ENCODE data around the gene CCDC85A.

Gene CCDC85A

GRCh38 chr2:56297671-56298070, 113.9 kb downstream of the CCDC85A start:
- ChIA-PET CTCF (no interaction called here), POLR2A (ENCODE audit: low non-redundant PET) (no interaction called here)
- no peak for DNase-seq (ENCODE audit: low spot score)
- no peak for TF ChIP-seq CTCF (conservative IDR thresholded peaks at IDR 0.05; ENCODE audit: low read depth)
- H3K27ac ChIP-seq = no peak overlapping the region

- CTCF ChIA-PET = interaction anchor here (0.6 kb wide), 2 partner anchors 116 to 252 kb away, joined by 3 to 4 read pairs; no protein-coding TSS in a partner anchor
- POLR2A ChIA-PET (ENCODE audit: low non-redundant PET) = no interaction called here
- DNase-seq (ENCODE audit: low spot score) = no peak
- TF ChIP-seq CTCF (conservative IDR thresholded peaks at IDR 0.05; ENCODE audit: low read depth) = no peak
- H3K27ac ChIP-seq = no peak overlapping the region
These were observed 115.4 kb downstream of the CCDC85A start for GRCh38 chr2:56299171-56299691.

- POLR2A ChIA-PET (ENCODE audit: low non-redundant PET) = no interaction called here
- H3K27ac ChIP-seq = no peak overlapping the region
- DNase-seq (ENCODE audit: low spot score) = no peak
- CTCF ChIA-PET = no interaction called here
- TF ChIP-seq CTCF (conservative IDR thresholded peaks at IDR 0.05; ENCODE audit: low read depth) = no peak
These were observed 125.9 kb downstream of the CCDC85A start for GRCh38 chr2:56309626-56310170.

GRCh38 chr2:56313500-56313921, 129.7 kb downstream of the CCDC85A start:
- ChIA-PET CTCF (no interaction called here), POLR2A (ENCODE audit: low non-redundant PET) (no interaction called here)

GRCh38 chr2:56314371-56314770, 130.6 kb downstream of the CCDC85A start:
- no peak for DNase-seq (ENCODE audit: low spot score)
- POLR2A ChIA-PET (ENCODE audit: low non-redundant PET) = no interaction called here
- CTCF ChIA-PET = no interaction called here

More at GRCh38 chr2:56313500-56313921, 129.7 kb downstream of the CCDC85A start:
- TF ChIP-seq CTCF (conservative IDR thresholded peaks at IDR 0.05; ENCODE audit: low read depth) = no peak
- H3K27ac ChIP-seq = no peak overlapping the region
- no peak for DNase-seq (ENCODE audit: low spot score)

GRCh38 chr2:56314796-56315195, 131.0 kb downstream of the CCDC85A start:
- ChIA-PET CTCF (no interaction called here), POLR2A (ENCODE audit: low non-redundant PET) (no interaction called here)
- TF ChIP-seq CTCF (conservative IDR thresholded peaks at IDR 0.05; ENCODE audit: low read depth) = no peak
- no peak overlapping the region for H3K27ac ChIP-seq
- DNase-seq (ENCODE audit: low spot score) = no peak

More at GRCh38 chr2:56314371-56314770, 130.6 kb downstream of the CCDC85A start:
- H3K27ac ChIP-seq = no peak overlapping the region
- TF ChIP-seq CTCF (conservative IDR thresholded peaks at IDR 0.05; ENCODE audit: low read depth) = no peak

Measured in RWPE1 (cell line).